Natural killer cell treated with Interleukin-12 subunit alpha and Interleukin-12 subunit beta and Interleukin-15 and Interleukin-18, amount 100 ng/mL, for 72 hours (primary cell): ENCODE results near the gene PDZD8. TPM values are rescaled to one million over a fixed set of nuclear protein-coding genes. Genes with fewer than 3 reads are reported as not detected.

Experiments used
- ATAC-seq, 2 donors: fragments of 150-1000 bp; cut with Tn5 transposase in 1 of 2; sonication (Bioruptor Pico), chemical (Tn5 transposase) in 1 of 2; 2 replicates each; pipeline ENCODE4 v1.10.0; 2021
- DNase-seq: peaks from one replicate; pipeline ENCODE4 v3.0.0; 2022; ENCODE audit warnings: low spot score
- H3K27ac Mint-ChIP-seq, 2 donors: 1 replicate in 1 of 2; 2 replicates in 1 of 2; pipeline ENCODE4 v1.8.0; 2022; ENCODE audit warnings: mixed read lengths in 2 of 2, mild to moderate bottlenecking in 1 of 2, moderate library complexity in 1 of 2
- H3K27me3 Mint-ChIP-seq, 2 donors: 1 replicate in 1 of 2; 2 replicates in 1 of 2; pipeline ENCODE4 v1.8.0; 2022; ENCODE audit warnings: mixed read lengths in 2 of 2
- H3K36me3 Mint-ChIP-seq: one replicate; pipeline ENCODE4 v1.8.0; 2022; ENCODE audit warnings: mixed read lengths
- H3K4me1 Mint-ChIP-seq, 2 donors: 1 replicate in 1 of 2; 2 replicates in 1 of 2; pipeline ENCODE4 v1.8.0; 2022; ENCODE audit warnings: low read depth in 2 of 2, mixed read lengths in 2 of 2, mild to moderate bottlenecking in 1 of 2
- H3K4me3 Mint-ChIP-seq: one replicate; pipeline ENCODE4 v1.8.0; 2022; ENCODE audit warnings: mixed read lengths
- H3K9me3 Mint-ChIP-seq: 2 replicates; pipeline ENCODE4 v1.8.0; 2022; ENCODE audit warnings: mixed read lengths
- total RNA-seq, 2 donors: library from RNA; stranded (reverse); gene quantifications; one replicate each; pipeline ENCODE4 v1.2.3, GENCODE V29; 2022

PDZD8 gene
- total RNA-seq, 2 donors from 2014 or later, result 26.0 to 39.5 TPM

- Mint-ChIP-seq H3K4me3 (peak overlapping the region; percentile 92), H3K27me3 (peaks cover 4 to 15% of the 10 kb centered on the region in 2 donors), H3K27ac (peak overlapping the region; percentile 75 to 76), H3K9me3 (no peaks in the 10 kb centered on the region), H3K4me1 (peaks cover 26 to 39% of the 10 kb centered on the region in 2 donors), H3K36me3 (peaks cover 6% of the 10 kb centered on the region)
- ATAC-seq (peak; percentile 49 to 59), DNase-seq (peak; percentile 69)
Observed at GRCh38 chr10:117373823-117374505, 1.3 kb downstream of the PDZD8 start.

- Mint-ChIP-seq H3K36me3 (peaks cover 6% of the 10 kb centered on the region), H3K4me1 (peaks cover 26 to 58% of the 10 kb centered on the region in 2 donors), H3K4me3 (peak overlapping the region; percentile 6), H3K9me3 (no peaks in the 10 kb centered on the region), H3K27ac (no peak overlapping the region), H3K27me3 (no peaks in the 10 kb centered on the region)
- ATAC-seq, result no peak
- no peak for DNase-seq
Observed at GRCh38 chr10:117370205-117370604, 5.0 kb downstream of the PDZD8 start.

- H3K4me1 Mint-ChIP-seq, result peaks cover 33 to 64% of the 10 kb centered on the region in 2 donors
- ATAC-seq, result no peak
Observed at GRCh38 chr10:117367718-117368117, 7.5 kb downstream of the PDZD8 start.

GRCh38 chr10:117366741-117367140 lies 8.5 kb downstream of the PDZD8 start:
- no peak for ATAC-seq
- H3K4me3 Mint-ChIP-seq, result no peak overlapping the region
- no peaks in the 10 kb centered on the region for H3K27me3 Mint-ChIP-seq
- no peak overlapping the region for H3K27ac Mint-ChIP-seq
- DNase-seq, result no peak
- H3K9me3 Mint-ChIP-seq, result no peaks in the 10 kb centered on the region
- peaks cover 29 to 64% of the 10 kb centered on the region in 2 donors for H3K4me1 Mint-ChIP-seq
- H3K36me3 Mint-ChIP-seq, result peaks cover 6% of the 10 kb centered on the region

More at GRCh38 chr10:117367718-117368117, 7.5 kb downstream of the PDZD8 start:
- Mint-ChIP-seq H3K9me3 (no peaks in the 10 kb centered on the region), H3K36me3 (peaks cover 6% of the 10 kb centered on the region), H3K27ac (no peak overlapping the region), H3K4me3 (no peak overlapping the region), H3K27me3 (no peaks in the 10 kb centered on the region)
- no peak for DNase-seq

GRCh38 chr10:117365612-117366011 lies 9.6 kb downstream of the PDZD8 start:
- Mint-ChIP-seq H3K4me3 (no peak overlapping the region), H3K27me3 (no peaks in the 10 kb centered on the region), H3K4me1 (peaks cover 29 to 68% of the 10 kb centered on the region in 2 donors), H3K9me3 (no peaks in the 10 kb centered on the region), H3K36me3 (peaks cover 6% of the 10 kb centered on the region), H3K27ac (no peak overlapping the region)
- DNase-seq, result no peak
- ATAC-seq, result no peak

GRCh38 chr10:117364110-117364960 lies 10.9 kb downstream of the PDZD8 start:
- no peak for DNase-seq
- peaks cover 25 to 64% of the 10 kb centered on the region in 2 donors for H3K4me1 Mint-ChIP-seq
- ATAC-seq, result no peak
- no peaks in the 10 kb centered on the region for H3K27me3 Mint-ChIP-seq
- peak overlapping the region in 1 of 2 donors; percentile 37 for H3K27ac Mint-ChIP-seq
- no peaks in the 10 kb centered on the region for H3K9me3 Mint-ChIP-seq
- H3K4me3 Mint-ChIP-seq, result peak overlapping the region; percentile 9
- peaks cover 2% of the 10 kb centered on the region for H3K36me3 Mint-ChIP-seq

GRCh38 chr10:117363028-117363427 lies 12.2 kb downstream of the PDZD8 start:
- no peaks in the 10 kb centered on the region for H3K27me3 Mint-ChIP-seq
- DNase-seq (no peak), ATAC-seq (peak; percentile 79 to 85)
- no peaks in the 10 kb centered on the region for H3K9me3 Mint-ChIP-seq
- H3K4me1 Mint-ChIP-seq, result peaks cover 28 to 68% of the 10 kb centered on the region in 2 donors
- H3K4me3 Mint-ChIP-seq, result no peak overlapping the region
- no peaks in the 10 kb centered on the region for H3K36me3 Mint-ChIP-seq
- no peak overlapping the region for H3K27ac Mint-ChIP-seq

GRCh38 chr10:117362313-117362712 lies 12.9 kb downstream of the PDZD8 start:
- peaks cover 28 to 61% of the 10 kb centered on the region in 2 donors for H3K4me1 Mint-ChIP-seq
- H3K27me3 Mint-ChIP-seq, result no peaks in the 10 kb centered on the region
- no peak for ATAC-seq
- H3K9me3 Mint-ChIP-seq, result no peaks in the 10 kb centered on the region
- no peaks in the 10 kb centered on the region for H3K36me3 Mint-ChIP-seq
- no peak for DNase-seq
- no peak overlapping the region for H3K27ac Mint-ChIP-seq
- no peak overlapping the region for H3K4me3 Mint-ChIP-seq

GRCh38 chr10:117360994-117361667 lies 14.1 kb downstream of the PDZD8 start:
- no peaks in the 10 kb centered on the region for H3K9me3 Mint-ChIP-seq
- ATAC-seq (no peak), DNase-seq (no peak)
- H3K27me3 Mint-ChIP-seq, result no peaks in the 10 kb centered on the region
- H3K4me1 Mint-ChIP-seq, result peaks cover 24 to 53% of the 10 kb centered on the region in 2 donors
- H3K27ac Mint-ChIP-seq, result no peak overlapping the region
- H3K36me3 Mint-ChIP-seq, result no peaks in the 10 kb centered on the region
- no peak overlapping the region for H3K4me3 Mint-ChIP-seq

GRCh38 chr10:117360016-117360415 lies 15.2 kb downstream of the PDZD8 start:
- ATAC-seq, result no peak
- peaks cover 28 to 50% of the 10 kb centered on the region in 2 donors for H3K4me1 Mint-ChIP-seq
- H3K4me3 Mint-ChIP-seq, result no peak overlapping the region

GRCh38 chr10:117355072-117355471 lies 20.2 kb downstream of the PDZD8 start:
- Mint-ChIP-seq H3K9me3 (no peaks in the 10 kb centered on the region), H3K27me3 (no peaks in the 10 kb centered on the region), H3K36me3 (no peaks in the 10 kb centered on the region), H3K4me3 (no peak overlapping the region), H3K27ac (no peak overlapping the region), H3K4me1 (peaks cover 37 to 41% of the 10 kb centered on the region in 2 donors)
- DNase-seq (no peak), ATAC-seq (no peak)

More at GRCh38 chr10:117360016-117360415, 15.2 kb downstream of the PDZD8 start:
- no peaks in the 10 kb centered on the region for H3K27me3 Mint-ChIP-seq
- no peaks in the 10 kb centered on the region for H3K9me3 Mint-ChIP-seq
- no peaks in the 10 kb centered on the region for H3K36me3 Mint-ChIP-seq
- DNase-seq, result no peak
- H3K27ac Mint-ChIP-seq, result no peak overlapping the region

GRCh38 chr10:117353684-117354083 lies 21.6 kb downstream of the PDZD8 start:
- H3K27ac Mint-ChIP-seq, result peak overlapping the region in 1 of 2 donors; percentile 19

GRCh38 chr10:117352724-117353123 lies 22.5 kb downstream of the PDZD8 start:
- no peaks in the 10 kb centered on the region for H3K27me3 Mint-ChIP-seq
- no peak overlapping the region for H3K27ac Mint-ChIP-seq
- DNase-seq (no peak), ATAC-seq (no peak)
- H3K4me3 Mint-ChIP-seq, result no peak overlapping the region
- peaks cover 40% of the 10 kb centered on the region in 2 donors for H3K4me1 Mint-ChIP-seq
- no peaks in the 10 kb centered on the region for H3K36me3 Mint-ChIP-seq
- H3K9me3 Mint-ChIP-seq, result no peaks in the 10 kb centered on the region

More at GRCh38 chr10:117353684-117354083, 21.6 kb downstream of the PDZD8 start:
- no peaks in the 10 kb centered on the region for H3K9me3 Mint-ChIP-seq
- H3K4me3 Mint-ChIP-seq, result no peak overlapping the region
- DNase-seq (no peak), ATAC-seq (no peak)
- H3K27me3 Mint-ChIP-seq, result no peaks in the 10 kb centered on the region
- peaks cover 41 to 43% of the 10 kb centered on the region in 2 donors for H3K4me1 Mint-ChIP-seq
- no peaks in the 10 kb centered on the region for H3K36me3 Mint-ChIP-seq
